ENCODE measurements around the gene CHCT1.
"Not testable (repeated sequence)": the region's sequence is repeated elsewhere in the genome, so short reads cannot be mapped to it uniquely, and the experiment has no call there.

The CHCT1 gene

GRCh38 chr17:60398227-60398959 lies 23.9 kb upstream of the CHCT1 start:
- DNase-seq (ENCODE audit: low read depth in 3 of 3, low spot score in 1 of 3) = no peak

GRCh38 chr17:60401819-60402218 lies 20.5 kb upstream of the CHCT1 start:
- no peak for DNase-seq (ENCODE audit: low read depth in 3 of 3, low spot score in 1 of 3)

- DNase-seq (ENCODE audit: low read depth in 3 of 3, low spot score in 1 of 3) = no peak
Observed at GRCh38 chr17:60403523-60403810, 18.8 kb upstream of the CHCT1 start.

- no peak for DNase-seq (ENCODE audit: low read depth in 3 of 3, low spot score in 1 of 3)
Observed at GRCh38 chr17:60403962-60404361, 18.3 kb upstream of the CHCT1 start.

GRCh38 chr17:60406887-60407286 lies 15.4 kb upstream of the CHCT1 start:
- DNase-seq (ENCODE audit: low read depth in 3 of 3, low spot score in 1 of 3) = no peak

GRCh38 chr17:60410001-60410400 lies 12.3 kb upstream of the CHCT1 start:
- no peak for DNase-seq (ENCODE audit: low read depth in 3 of 3, low spot score in 1 of 3)

GRCh38 chr17:60412701-60413100 lies 9.6 kb upstream of the CHCT1 start:
- no peak for DNase-seq (ENCODE audit: low read depth in 3 of 3, low spot score in 1 of 3)

GRCh38 chr17:60415146-60415545 lies 7.1 kb upstream of the CHCT1 start:
- DNase-seq (ENCODE audit: low read depth in 3 of 3, low spot score in 1 of 3) = no peak

- no peak for DNase-seq (ENCODE audit: low read depth in 3 of 3, low spot score in 1 of 3)
Observed at GRCh38 chr17:60416368-60416925, 5.8 kb upstream of the CHCT1 start.

- DNase-seq (ENCODE audit: low read depth in 3 of 3, low spot score in 1 of 3) = not testable (repeated sequence)
Observed at GRCh38 chr17:60419003-60419402, 3.3 kb upstream of the CHCT1 start.

- DNase-seq (ENCODE audit: low read depth in 3 of 3, low spot score in 1 of 3) = not testable (repeated sequence)
Observed at GRCh38 chr17:60419875-60420274, 2.4 kb upstream of the CHCT1 start.

- DNase-seq (ENCODE audit: low read depth in 3 of 3, low spot score in 1 of 3) = peak; percentile 9 to 64 (median 46)
Observed at GRCh38 chr17:60421273-60422161, 772 bp upstream of the CHCT1 start.

GRCh38 chr17:60423865-60424264 lies 1.6 kb downstream of the CHCT1 start:
- no peak for DNase-seq (ENCODE audit: low read depth in 3 of 3, low spot score in 1 of 3)

GRCh38 chr17:60425626-60426025 lies 3.3 kb downstream of the CHCT1 start:
- no peak for DNase-seq (ENCODE audit: low read depth in 3 of 3, low spot score in 1 of 3)

- no peak for DNase-seq (ENCODE audit: low read depth in 3 of 3, low spot score in 1 of 3)
Observed at GRCh38 chr17:60426596-60426995, 4.3 kb downstream of the CHCT1 start.

- not testable (repeated sequence) for DNase-seq (ENCODE audit: low read depth in 3 of 3, low spot score in 1 of 3)
Observed at GRCh38 chr17:60428491-60428890, 6.2 kb downstream of the CHCT1 start.

- DNase-seq (ENCODE audit: low read depth in 3 of 3, low spot score in 1 of 3) = not testable (repeated sequence)
Observed at GRCh38 chr17:60430561-60430960, 8.3 kb downstream of the CHCT1 start.

- not testable (repeated sequence) for DNase-seq (ENCODE audit: low read depth in 3 of 3, low spot score in 1 of 3)
Observed at GRCh38 chr17:60433021-60433997, 11.0 kb downstream of the CHCT1 start.

GRCh38 chr17:60435244-60436167 lies 13.2 kb downstream of the CHCT1 start:
- DNase-seq (ENCODE audit: low read depth in 3 of 3, low spot score in 1 of 3) = peak in 1 of 3 donors; percentile 12

- DNase-seq (ENCODE audit: low read depth in 3 of 3, low spot score in 1 of 3) = no peak
Observed at GRCh38 chr17:60436676-60437075, 14.4 kb downstream of the CHCT1 start.
